OCI-LY3 (cell line): ENCODE measurements around the gene SMYD4.
"Not testable (repeated sequence)": the region's sequence is repeated elsewhere in the genome, so short reads cannot be mapped to it uniquely, and the experiment has no call there.

Experiments
- H2AFZ ChIP-seq: fragments of 200-600, 300-600 bp; shearing (Covaris generic); 2 replicates; pipeline ENCODE4 v1.6.0; 2014; ENCODE audit warnings: antibody characterized with exemption, low read depth, low read length
- H3K27ac ChIP-seq: fragments of 200-600, 300-600 bp; sonication (generic); 2 replicates; pipeline ENCODE4 v1.5.1; 2014; ENCODE audit warnings: mild to moderate bottlenecking, low read length, moderate library complexity, mixed read lengths
- H3K27me3 ChIP-seq: fragments of 200-600, 300-600 bp; sonication (generic); 2 replicates; pipeline ENCODE4 v1.6.1; 2014; ENCODE audit warnings: low read depth, low read length, mixed read lengths
- H3K36me3 ChIP-seq: fragments of 200-600, 300-600 bp; sonication (generic); replicated peaks from 2 replicates; pipeline ENCODE3; 2014; ENCODE audit warnings: low read depth, low read length, mixed read lengths
- H3K4me1 ChIP-seq: fragments of 300-600, 200-600 bp; sonication (generic); 2 replicates; pipeline ENCODE4 v1.6.1; 2014; ENCODE audit warnings: low read length, mixed read lengths
- H3K4me2 ChIP-seq: fragments of 200-600, 300-600 bp; sonication (generic); 2 replicates; pipeline ENCODE4 v1.6.1; 2014; ENCODE audit warnings: low read length, mixed read lengths
- H3K4me3 ChIP-seq: fragments of 300-600, 200-600 bp; sonication (generic); 2 replicates; pipeline ENCODE4 v1.5.1; 2014; ENCODE audit warnings: antibody characterized with exemption, mild to moderate bottlenecking, low read length, moderate library complexity
- H3K79me2 ChIP-seq: fragments of 300-600, 200-600 bp; shearing (Covaris generic); 2 replicates; pipeline ENCODE4 v1.6.1; 2014; ENCODE audit warnings: mild to moderate bottlenecking, low read length, mixed read lengths
- H3K9ac ChIP-seq: fragments of 300-600, 200-600 bp; shearing (Covaris generic); 2 replicates; pipeline ENCODE4 v1.6.0; 2014; ENCODE audit warnings: mild to moderate bottlenecking, low read length, moderate library complexity
- H3K9me3 ChIP-seq: fragments of 200-600, 300-600 bp; shearing (Covaris generic); 2 replicates; pipeline ENCODE4 v1.6.1; 2014; ENCODE audit warnings: low read length, mixed read lengths; ENCODE audit not compliant: insufficient read depth
- H4K20me1 ChIP-seq: fragments of 200-600, 300-600 bp; sonication (generic); 2 replicates; pipeline ENCODE4 v1.6.1; 2016; ENCODE audit warnings: low read length, mixed read lengths; ENCODE audit not compliant: insufficient read depth
- CTCF ChIP-seq: fragments of 200-600, 300-600 bp; sonication (generic); IDR thresholded peaks from 2 replicates; pipeline ENCODE4 v1.5.1; 2014; ENCODE audit warnings: antibody characterized with exemption, low read length, low read depth
- EZH2phosphoT487 ChIP-seq: fragments of 200-600 bp; shearing (Covaris generic); IDR thresholded peaks from 2 replicates; pipeline ENCODE4 v1.6.1; 2018; ENCODE audit warnings: antibody characterized with exemption, mixed run types, low read depth

The SMYD4 gene

DNA sequence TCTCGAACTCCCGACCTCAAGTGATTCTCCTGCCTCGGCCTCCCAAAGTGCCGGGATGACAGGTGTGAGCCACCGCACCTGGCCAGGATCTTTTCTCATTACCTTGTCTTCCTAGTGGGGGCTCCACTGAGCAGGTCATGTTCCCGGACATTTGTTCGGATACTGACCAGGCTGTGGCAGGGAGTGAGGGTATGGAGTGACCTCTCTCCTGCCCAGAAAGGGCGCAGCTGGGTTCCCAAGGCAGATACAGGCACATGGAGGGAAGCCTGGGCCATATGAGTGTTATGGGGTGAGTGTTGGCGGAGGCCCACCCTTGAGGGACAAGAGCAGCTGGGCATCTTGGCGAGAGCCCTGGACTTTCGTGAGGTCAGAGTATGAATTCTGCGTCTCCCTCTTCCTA is 62.3 kb downstream of the SMYD4 start:
- TF ChIP-seq EZH2phosphoT487 (no peak), CTCF (no peak)
- no peak overlapping the region for H3K27ac ChIP-seq
- peaks cover 48% of the 10 kb centered on the region for H3K4me1 ChIP-seq
- no peaks in the 10 kb centered on the region for H3K36me3 ChIP-seq
- H3K4me2 ChIP-seq: no peak overlapping the region
- no peaks in the 10 kb centered on the region for H4K20me1 ChIP-seq
- no peaks in the 10 kb centered on the region for H3K9me3 ChIP-seq
- H3K4me3 ChIP-seq: no peak overlapping the region
- H3K79me2 ChIP-seq: no peaks in the 10 kb centered on the region
- H3K27me3 ChIP-seq: no peaks in the 10 kb centered on the region
- no peak overlapping the region for H3K9ac ChIP-seq
- no peak overlapping the region for H2AFZ ChIP-seq

- no peak overlapping the region for H3K9ac ChIP-seq
Measured at GRCh38 chr17:1766382-1767135, 63.1 kb downstream of the SMYD4 start.

DNA sequence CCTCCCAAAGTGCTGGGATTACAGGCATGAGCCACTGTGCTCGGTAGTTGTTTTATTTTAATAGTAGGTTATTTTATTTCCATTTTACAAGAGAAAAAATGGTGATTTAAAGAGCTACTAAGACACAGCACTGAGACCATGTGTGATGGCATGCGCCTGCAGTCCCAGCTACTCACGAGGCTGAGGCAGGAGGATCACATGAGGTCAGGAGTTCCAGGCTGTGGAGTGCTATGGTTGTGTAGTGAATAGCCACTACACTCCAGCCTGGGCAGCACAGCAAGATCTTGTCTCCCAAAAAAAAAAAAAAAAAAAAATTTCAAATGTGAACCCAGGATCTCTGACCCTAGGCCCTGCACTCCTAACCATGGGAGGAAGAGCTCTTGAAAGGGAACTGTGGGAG is 64.1 kb downstream of the SMYD4 start:
- Histone ChIP-seq H3K4me1 (peaks cover 40% of the 10 kb centered on the region), H2AFZ (no peak overlapping the region), H3K79me2 (no peaks in the 10 kb centered on the region), H3K4me3 (no peak overlapping the region), H4K20me1 (no peaks in the 10 kb centered on the region), H3K9ac (no peak overlapping the region), H3K27me3 (no peaks in the 10 kb centered on the region), H3K9me3 (no peaks in the 10 kb centered on the region), H3K27ac (no peak overlapping the region), H3K36me3 (no peaks in the 10 kb centered on the region), H3K4me2 (no peak overlapping the region)
- TF ChIP-seq CTCF (no peak), EZH2phosphoT487 (no peak)

More at GRCh38 chr17:1766382-1767135, 63.1 kb downstream of the SMYD4 start:
- no peak for TF ChIP-seq CTCF
- no peak for TF ChIP-seq EZH2phosphoT487
- no peaks in the 10 kb centered on the region for H3K36me3 ChIP-seq
- H3K27ac ChIP-seq: no peak overlapping the region
- no peaks in the 10 kb centered on the region for H3K9me3 ChIP-seq
- H2AFZ ChIP-seq: no peak overlapping the region
- H4K20me1 ChIP-seq: no peaks in the 10 kb centered on the region
- H3K4me2 ChIP-seq: no peak overlapping the region
- no peak overlapping the region for H3K4me3 ChIP-seq
- H3K79me2 ChIP-seq: no peaks in the 10 kb centered on the region
- H3K27me3 ChIP-seq: no peaks in the 10 kb centered on the region
- H3K4me1 ChIP-seq: peaks cover 50% of the 10 kb centered on the region

DNA sequence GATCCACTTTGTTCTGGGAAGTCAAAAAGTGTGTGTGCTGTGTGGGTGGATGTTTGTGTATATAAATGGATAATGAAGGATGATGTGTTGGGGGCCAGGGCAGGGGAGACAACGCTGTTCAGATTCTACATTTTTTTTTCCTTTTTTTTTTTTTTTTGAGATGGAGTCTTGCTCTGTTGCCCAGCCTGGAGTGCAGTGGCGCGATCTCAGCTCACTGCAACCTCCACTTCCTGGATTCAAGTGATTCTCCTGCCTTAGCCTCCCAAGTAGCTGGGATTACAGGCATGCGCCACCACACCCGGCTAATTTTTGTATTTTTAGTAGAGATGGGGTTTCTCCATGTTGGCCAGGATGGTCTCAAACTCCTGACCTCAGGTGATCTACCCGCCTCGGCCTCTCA is 65.0 kb downstream of the SMYD4 start:
- not testable (repeated sequence) for H3K9ac ChIP-seq, H3K36me3 ChIP-seq, H3K4me2 ChIP-seq, H3K27me3 ChIP-seq, H3K4me3 ChIP-seq, H4K20me1 ChIP-seq, H3K9me3 ChIP-seq, H3K79me2 ChIP-seq, H3K27ac ChIP-seq
- Histone ChIP-seq H3K4me1 (peaks cover 32% of the 10 kb centered on the region), H2AFZ (peak overlapping the region; percentile 54; the same call in 1 of the 2 replicates)
